GM19452 (cell line): ENCODE data around the gene HIP1R.

ENCODE experiments used
- ATAC-seq: cut with Tn5 transposase; IDR thresholded peaks from one replicate; pipeline ENCODE4 v1.9.1; 2021; ENCODE audit not compliant: unreplicated experiment

The HIP1R gene

GRCh38 chr12:122859303-122860039 is 24.2 kb downstream of the HIP1R start:
- ATAC-seq = no peak

GRCh38 chr12:122860040-122860853 is 25.0 kb downstream of the HIP1R start:
- ATAC-seq = no peak

GRCh38 chr12:122860854-122861586 is 25.8 kb downstream of the HIP1R start:
- ATAC-seq = no peak

- no peak for ATAC-seq
These were observed 26.3 kb downstream of the HIP1R start for GRCh38 chr12:122861587-122861970.

GRCh38 chr12:122862110-122862634 is 26.9 kb downstream of the HIP1R start:
- no peak for ATAC-seq

GRCh38 chr12:122862872-122863701 is 27.8 kb downstream of the HIP1R start:
- no peak for ATAC-seq

GRCh38 chr12:122864894-122865253 is 29.6 kb downstream of the HIP1R start:
- ATAC-seq = no peak

GRCh38 chr12:122865268-122866231 is 30.3 kb downstream of the HIP1R start:
- ATAC-seq = no peak

- ATAC-seq = no peak
These were observed 31.1 kb downstream of the HIP1R start for GRCh38 chr12:122866379-122866778.

GRCh38 chr12:122866950-122867607 is 31.8 kb downstream of the HIP1R start:
- no peak for ATAC-seq

- no peak for ATAC-seq
These were observed 32.6 kb downstream of the HIP1R start for GRCh38 chr12:122867691-122868461.

- ATAC-seq = no peak
These were observed 33.4 kb downstream of the HIP1R start for GRCh38 chr12:122868471-122869177.

- ATAC-seq = no peak
These were observed 34.1 kb downstream of the HIP1R start for GRCh38 chr12:122869207-122869973.

GRCh38 chr12:122870163-122870842 is 35.0 kb downstream of the HIP1R start:
- no peak for ATAC-seq

GRCh38 chr12:122870867-122871664 is 35.8 kb downstream of the HIP1R start:
- no peak for ATAC-seq
